HepG2 (cell line): ENCODE data around the gene KLHL11. TPM values are rescaled to one million over a fixed set of nuclear protein-coding genes. Genes with fewer than 3 reads are reported as not detected.

ENCODE experiments used
- ASH2L ChIP-seq: fragments of 300-600, 200-600 bp; sonication (generic); IDR thresholded peaks from 2 replicates; pipeline ENCODE4 v1.7.0; 2017; ENCODE audit warnings: low read depth, mild to moderate bottlenecking, moderate library complexity, mixed read lengths, low read length; ENCODE audit not compliant: insufficient read length
- FOXK2 ChIP-seq: fragments of 450-650 bp; IDR thresholded peaks from 2 replicates; pipeline ENCODE4 v1.6.1; 2016
- MTF1 ChIP-seq: sonication (generic); formaldehyde crosslinking; IDR thresholded peaks from 2 replicates; pipeline ENCODE4 v1.5.0; 2020; ENCODE audit warnings: missing genetic modification reagents
- NR2F6 ChIP-seq, 2 experiments: IDR thresholded peaks; 2 replicates each; pipeline ENCODE4 v1.6.1; 2016; ENCODE audit warnings: antibody characterized with exemption in 1 of 2, mild to moderate bottlenecking in 1 of 2
- TBX2 ChIP-seq: sonication (generic); formaldehyde crosslinking; IDR thresholded peaks from 2 replicates; pipeline ENCODE4 v1.5.0; 2020; ENCODE audit warnings: missing genetic modification reagents, mild to moderate bottlenecking, borderline replicate concordance
- TEF ChIP-seq: sonication (generic); formaldehyde crosslinking; IDR thresholded peaks from 2 replicates; pipeline ENCODE4 v1.5.0; 2020; ENCODE audit warnings: missing genetic modification reagents
- WIZ ChIP-seq: sonication (generic); formaldehyde crosslinking; IDR thresholded peaks from 2 replicates; pipeline ENCODE4 v1.5.1; 2020; ENCODE audit warnings: mild to moderate bottlenecking, missing genetic modification reagents
- ZFP37 ChIP-seq: sonication (generic); formaldehyde crosslinking; IDR thresholded peaks from 2 replicates; pipeline ENCODE4 v1.4.0; 2020; ENCODE audit warnings: missing genetic modification reagents, borderline replicate concordance
- ZFX ChIP-seq: sonication (generic); formaldehyde crosslinking; IDR thresholded peaks from 2 replicates; pipeline ENCODE4 v1.4.0; 2020; ENCODE audit warnings: mild to moderate bottlenecking, low read depth, missing genetic modification reagents, moderate library complexity
- ZHX2 ChIP-seq, 2 experiments: sonication (generic) in 1 of 2; formaldehyde crosslinking in 1 of 2; IDR thresholded peaks; 2 replicates each; pipeline versions ENCODE4 v1.6.1 to v1.9.0; 2014 to 2022; ENCODE audit warnings: antibody characterized with exemption in 1 of 2, borderline replicate concordance in 1 of 2, inconsistent platforms in 1 of 2, low read depth in 1 of 2, missing genetic modification reagents in 1 of 2
- ZNF317 ChIP-seq: sonication (generic); formaldehyde crosslinking; IDR thresholded peaks from 2 replicates; pipeline ENCODE4 v1.5.0; 2020; ENCODE audit warnings: mild to moderate bottlenecking, missing genetic modification reagents
- polyA plus RNA-seq, 8 experiments: library from polyadenylated mRNA; depleted of rRNA in 3 of 8; stranded (reverse) in 7 of 8; unstranded in 1 of 8; fragments of >200 nt; fragmentation: Illumina TruSeq in 4 of 8; extraction: Trizol in 4 of 8; gene quantifications; 2 replicates each; pipeline versions ENCODE4 v1.2.1 to v1.2.3, GENCODE V29; 2011 to 2016; ENCODE audit warnings: low read depth in 4 of 8, missing spikeins in 1 of 8, mixed read lengths in 1 of 8; ENCODE audit not compliant: insufficient read depth in 1 of 8
- total RNA-seq, 5 experiments: library from RNA; depleted of rRNA; stranded (reverse); fragments of >200 nt; fragmentation: Illumina TruSeq; extraction: Trizol; gene quantifications; 2 replicates each; pipeline ENCODE4 v1.2.3, GENCODE V29; 2016; ENCODE audit warnings: low read depth in 1 of 5
- TF ChIP-seq, protein P1 (sequence below): sonication (generic); formaldehyde crosslinking; IDR thresholded peaks from 2 replicates; pipeline ENCODE4 v1.5.0; 2020; ENCODE audit warnings: mild to moderate bottlenecking, missing genetic modification reagents, borderline replicate concordance

KLHL11 gene
- total and polyA plus RNA-seq, 2 of the 13 experiments (the other 11 are each of a cell fraction or from before 2014, with no cell fraction given), result 7.7 to 27.5 TPM

GRCh38 chr17:41811549-41812380, 53.5 kb downstream of the KLHL11 start, which contains the start of gene P3H4 (continued):
- TF ChIP-seq ZHX2 (IDR thresholded peaks at IDR 0.05; ENCODE audit: low read depth) (no peak), ZHX2 (CRISPR knock-in tag; IDR thresholded peaks at IDR 0.05; ENCODE audit: borderline replicate concordance) (peak; percentile 93), ZFP37 (peak; percentile 53; the same call in 1 of the 2 replicates), TBX2 (CRISPR knock-in tag) (peak; percentile 53), WIZ (CRISPR knock-in tag) (no peak; the same call in 1 of the 2 replicates), FOXK2 (no peak), ZNF317 (CRISPR knock-in tag) (peak; percentile 73; the same call in 1 of the 2 replicates), ZFX (CRISPR knock-in tag) (peak; percentile 92), TEF (CRISPR knock-in tag) (no peak), ASH2L (peak; percentile 64), NR2F6 (IDR thresholded peaks at IDR 0.05) (no peak), NR2F6 (CRISPR knock-in tag; IDR thresholded peaks at IDR 0.05) (no peak), MTF1 (CRISPR knock-in tag) (peak; percentile 80; the same call in 1 of the 2 replicates)
- TF ChIP-seq, protein P1, sequence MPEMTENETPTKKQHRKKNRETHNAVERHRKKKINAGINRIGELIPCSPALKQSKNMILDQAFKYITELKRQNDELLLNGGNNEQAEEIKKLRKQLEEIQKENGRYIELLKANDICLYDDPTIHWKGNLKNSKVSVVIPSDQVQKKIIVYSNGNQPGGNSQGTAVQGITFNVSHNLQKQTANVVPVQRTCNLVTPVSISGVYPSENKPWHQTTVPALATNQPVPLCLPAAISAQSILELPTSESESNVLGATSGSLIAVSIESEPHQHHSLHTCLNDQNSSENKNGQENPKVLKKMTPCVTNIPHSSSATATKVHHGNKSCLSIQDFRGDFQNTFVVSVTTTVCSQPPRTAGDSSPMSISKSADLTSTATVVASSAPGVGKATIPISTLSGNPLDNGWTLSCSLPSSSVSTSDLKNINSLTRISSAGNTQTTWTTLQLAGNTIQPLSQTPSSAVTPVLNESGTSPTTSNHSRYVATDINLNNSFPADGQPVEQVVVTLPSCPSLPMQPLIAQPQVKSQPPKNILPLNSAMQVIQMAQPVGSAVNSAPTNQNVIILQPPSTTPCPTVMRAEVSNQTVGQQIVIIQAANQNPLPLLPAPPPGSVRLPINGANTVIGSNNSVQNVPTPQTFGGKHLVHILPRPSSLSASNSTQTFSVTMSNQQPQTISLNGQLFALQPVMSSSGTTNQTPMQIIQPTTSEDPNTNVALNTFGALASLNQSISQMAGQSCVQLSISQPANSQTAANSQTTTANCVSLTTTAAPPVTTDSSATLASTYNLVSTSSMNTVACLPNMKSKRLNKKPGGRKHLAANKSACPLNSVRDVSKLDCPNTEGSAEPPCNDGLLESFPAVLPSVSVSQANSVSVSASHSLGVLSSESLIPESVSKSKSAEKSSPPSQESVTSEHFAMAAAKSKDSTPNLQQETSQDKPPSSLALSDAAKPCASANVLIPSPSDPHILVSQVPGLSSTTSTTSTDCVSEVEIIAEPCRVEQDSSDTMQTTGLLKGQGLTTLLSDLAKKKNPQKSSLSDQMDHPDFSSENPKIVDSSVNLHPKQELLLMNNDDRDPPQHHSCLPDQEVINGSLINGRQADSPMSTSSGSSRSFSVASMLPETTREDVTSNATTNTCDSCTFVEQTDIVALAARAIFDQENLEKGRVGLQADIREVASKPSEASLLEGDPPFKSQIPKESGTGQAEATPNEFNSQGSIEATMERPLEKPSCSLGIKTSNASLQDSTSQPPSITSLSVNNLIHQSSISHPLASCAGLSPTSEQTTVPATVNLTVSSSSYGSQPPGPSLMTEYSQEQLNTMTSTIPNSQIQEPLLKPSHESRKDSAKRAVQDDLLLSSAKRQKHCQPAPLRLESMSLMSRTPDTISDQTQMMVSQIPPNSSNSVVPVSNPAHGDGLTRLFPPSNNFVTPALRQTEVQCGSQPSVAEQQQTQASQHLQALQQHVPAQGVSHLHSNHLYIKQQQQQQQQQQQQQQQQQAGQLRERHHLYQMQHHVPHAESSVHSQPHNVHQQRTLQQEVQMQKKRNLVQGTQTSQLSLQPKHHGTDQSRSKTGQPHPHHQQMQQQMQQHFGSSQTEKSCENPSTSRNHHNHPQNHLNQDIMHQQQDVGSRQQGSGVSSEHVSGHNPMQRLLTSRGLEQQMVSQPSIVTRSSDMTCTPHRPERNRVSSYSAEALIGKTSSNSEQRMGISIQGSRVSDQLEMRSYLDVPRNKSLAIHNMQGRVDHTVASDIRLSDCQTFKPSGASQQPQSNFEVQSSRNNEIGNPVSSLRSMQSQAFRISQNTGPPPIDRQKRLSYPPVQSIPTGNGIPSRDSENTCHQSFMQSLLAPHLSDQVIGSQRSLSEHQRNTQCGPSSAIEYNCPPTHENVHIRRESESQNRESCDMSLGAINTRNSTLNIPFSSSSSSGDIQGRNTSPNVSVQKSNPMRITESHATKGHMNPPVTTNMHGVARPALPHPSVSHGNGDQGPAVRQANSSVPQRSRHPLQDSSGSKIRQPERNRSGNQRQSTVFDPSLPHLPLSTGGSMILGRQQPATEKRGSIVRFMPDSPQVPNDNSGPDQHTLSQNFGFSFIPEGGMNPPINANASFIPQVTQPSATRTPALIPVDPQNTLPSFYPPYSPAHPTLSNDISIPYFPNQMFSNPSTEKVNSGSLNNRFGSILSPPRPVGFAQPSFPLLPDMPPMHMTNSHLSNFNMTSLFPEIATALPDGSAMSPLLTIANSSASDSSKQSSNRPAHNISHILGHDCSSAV (CRISPR knock-in tag), result no peak
